Prostate gland (tissue), 2 donors: ENCODE measurements around the gene ANGPTL3. TPM values are rescaled to one million over a fixed set of nuclear protein-coding genes. Genes with fewer than 3 reads are reported as not detected.

ENCODE experiments used
- DNase-seq: peaks from one replicate; pipeline ENCODE4 v3.0.0-alpha.2; 2019; ENCODE audit warnings: low spot score
- H3K27ac ChIP-seq, 2 donors: fragments of 200-600 bp; sonication (generic); 2 replicates each; pipeline ENCODE4 v1.5.1; 2017 to 2019
- H3K27me3 ChIP-seq: fragments of 200-600 bp; sonication (generic); replicated peaks from 2 replicates; pipeline ENCODE4 v1.5.1; 2019; ENCODE audit not compliant: insufficient read depth
- H3K36me3 ChIP-seq, 2 donors: fragments of 200-600 bp; sonication (generic); 1 replicate in 1 of 2; 2 replicates in 1 of 2; pipeline versions ENCODE4 v1.5.1 to v1.8.1; 2017 to 2019
- H3K4me1 ChIP-seq: fragments of 200-600 bp; sonication (generic); replicated peaks from 2 replicates; pipeline ENCODE4 v1.5.1; 2019
- H3K4me3 ChIP-seq, 2 donors: fragments of 200-600 bp; sonication (generic); 2 replicates each; pipeline ENCODE4 v1.5.1; 2017 to 2019
- H3K9me3 ChIP-seq: fragments of 200-600 bp; sonication (generic); 2 replicates; pipeline ENCODE4 v1.5.1; 2017
- CTCF ChIP-seq, 4 experiments: fragments of 200-600 bp in 2 of 4; fragments of 450-650 bp in 2 of 4; sonication (generic) in 2 of 4; IDR thresholded peaks; 1 replicate in 3 of 4; 2 replicates in 1 of 4; pipeline ENCODE4 v1.5.1; 2016 to 2019; ENCODE audit warnings: antibody characterized with exemption in 4 of 4, mild to moderate bottlenecking in 2 of 4, moderate library complexity in 2 of 4
- POLR2A ChIP-seq: fragments of 450-650 bp; IDR thresholded peaks from one replicate; pipeline ENCODE4 v1.6.1; 2016; ENCODE audit warnings: antibody characterized with exemption, mild to moderate bottlenecking
- POLR2AphosphoS5 ChIP-seq: sonication (generic); formaldehyde crosslinking; IDR thresholded peaks from one replicate; pipeline ENCODE4 v1.6.1; 2017; ENCODE audit warnings: antibody characterized with exemption
- WGBS: methylation state at CpG from one replicate; pipeline ENCODE4 v1.1.5; 2018; 5-methylcytosine and 5-hydroxymethylcytosine counted together
- intact Hi-C: fragments of 100-400 bp; cut with DNase I; formaldehyde crosslinking; loops from one replicate; pipeline ENCODE4 v1.14.2; 2022
- total RNA-seq, 2 donors: library from RNA; depleted of rRNA; stranded (reverse); fragments of >200 nt; gene quantifications; one replicate each; pipeline ENCODE4 v1.1.0, GENCODE V29; 2016

Gene ANGPTL3
- total RNA-seq, 2 donors from 2014 or later: not detected

DNA sequence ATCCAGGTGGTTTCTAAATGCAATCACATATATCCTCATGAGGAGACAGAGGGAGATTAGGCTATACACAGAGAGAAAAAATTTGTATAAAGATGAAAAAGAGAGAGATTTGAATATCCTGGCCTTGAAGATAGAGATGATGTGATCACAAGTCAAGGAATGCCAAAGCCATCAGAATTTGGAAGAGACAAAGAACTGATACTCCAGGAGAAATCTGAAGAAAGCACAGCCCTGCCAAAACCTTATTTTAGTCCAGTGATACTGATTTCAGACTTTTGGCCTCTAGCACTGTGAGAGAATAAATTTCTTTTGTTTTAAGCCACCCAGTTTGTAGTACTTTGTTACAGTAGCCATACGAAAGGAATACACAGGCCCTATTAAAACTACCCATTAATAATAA lies 57.4 kb downstream of the ANGPTL3 start:
- intact Hi-C loops: no loop called here
- no peaks in the 10 kb centered on the region for H3K4me1 ChIP-seq
- H3K36me3 ChIP-seq: no peaks in the 10 kb centered on the region
- TF ChIP-seq POLR2A (no peak), POLR2AphosphoS5 (no peak), CTCF (IDR thresholded peaks at IDR 0.05) (no peak)
- no peaks in the 10 kb centered on the region for H3K9me3 ChIP-seq
- no peak overlapping the region for H3K27ac ChIP-seq
- no peak overlapping the region for H3K4me3 ChIP-seq
- no peaks in the 10 kb centered on the region for H3K27me3 ChIP-seq
- DNase-seq: no peak
- WGBS: 33% methylated on average over 1 of the region's 1 CpG

Other genes with a start within 250 kb of the ANGPTL3 start
- gene USP1, start 160.5 kb upstream of the ANGPTL3 start, total RNA-seq: 10 to 100 TPM; 26.8 to 30.1 TPM
- 10 to 100 TPM; 43.4 to 56.4 TPM for gene DOCK7, start 90.9 kb downstream of the ANGPTL3 start, total RNA-seq
- gene ATG4C, start 186.6 kb downstream of the ANGPTL3 start, total RNA-seq: 10 to 100 TPM in 1 of 2 donors, 1 to 10 TPM in 1; 5.6 to 11.8 TPM